ENCODE measurements around the gene RIPPLY2. TPM values are rescaled to one million over a fixed set of nuclear protein-coding genes. Genes with fewer than 3 reads are reported as not detected.
"Not testable (repeated sequence)": the region's sequence is repeated elsewhere in the genome, so short reads cannot be mapped to it uniquely, and the experiment has no call there.

Gene RIPPLY2
- total and polyA plus RNA-seq, 7 donors: 0.41 TPM; not detected in 6

DNA sequence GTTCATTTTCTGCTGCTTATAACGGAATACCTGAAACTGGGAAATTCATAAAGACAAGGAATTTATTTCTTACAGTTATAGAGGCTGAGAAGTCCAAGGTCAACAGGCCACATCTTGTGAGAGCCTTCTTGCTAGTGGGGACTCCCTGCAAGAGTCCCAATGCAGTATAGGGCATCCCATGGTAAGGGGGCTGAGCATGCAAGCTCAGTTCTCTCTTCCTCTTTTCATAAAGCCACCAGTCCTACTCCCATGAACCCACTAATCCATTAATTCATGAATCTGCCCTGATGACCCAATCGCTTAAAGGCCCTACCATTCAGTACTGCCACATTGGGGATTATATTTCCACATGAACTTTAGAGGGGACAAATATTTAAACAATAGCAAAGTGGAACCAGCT, 32.8 kb downstream of the RIPPLY2 start:
- Histone ChIP-seq H3K27ac (no peak overlapping the region), H3K4me1 (peaks cover 0 to under 1% (median 0%) of the 10 kb centered on the region in 4 donors), H3K9me3 (no peaks in the 10 kb centered on the region), H3K27me3 (no peaks in the 10 kb centered on the region), H3K36me3 (no peaks in the 10 kb centered on the region), H3K4me3 (no peak overlapping the region)
- intact Hi-C loops (cut with DNase I): loop anchor here (10.0 kb wide), 1 partner anchor 1439 kb away; no protein-coding TSS in a partner anchor
- no peak for TF ChIP-seq POLR2A (IDR thresholded peaks at IDR 0.05)
- TF ChIP-seq, protein P1, sequence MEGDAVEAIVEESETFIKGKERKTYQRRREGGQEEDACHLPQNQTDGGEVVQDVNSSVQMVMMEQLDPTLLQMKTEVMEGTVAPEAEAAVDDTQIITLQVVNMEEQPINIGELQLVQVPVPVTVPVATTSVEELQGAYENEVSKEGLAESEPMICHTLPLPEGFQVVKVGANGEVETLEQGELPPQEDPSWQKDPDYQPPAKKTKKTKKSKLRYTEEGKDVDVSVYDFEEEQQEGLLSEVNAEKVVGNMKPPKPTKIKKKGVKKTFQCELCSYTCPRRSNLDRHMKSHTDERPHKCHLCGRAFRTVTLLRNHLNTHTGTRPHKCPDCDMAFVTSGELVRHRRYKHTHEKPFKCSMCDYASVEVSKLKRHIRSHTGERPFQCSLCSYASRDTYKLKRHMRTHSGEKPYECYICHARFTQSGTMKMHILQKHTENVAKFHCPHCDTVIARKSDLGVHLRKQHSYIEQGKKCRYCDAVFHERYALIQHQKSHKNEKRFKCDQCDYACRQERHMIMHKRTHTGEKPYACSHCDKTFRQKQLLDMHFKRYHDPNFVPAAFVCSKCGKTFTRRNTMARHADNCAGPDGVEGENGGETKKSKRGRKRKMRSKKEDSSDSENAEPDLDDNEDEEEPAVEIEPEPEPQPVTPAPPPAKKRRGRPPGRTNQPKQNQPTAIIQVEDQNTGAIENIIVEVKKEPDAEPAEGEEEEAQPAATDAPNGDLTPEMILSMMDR (IDR thresholded peaks at IDR 0.05): no peak
- TF ChIP-seq EP300 (IDR thresholded peaks at IDR 0.05): no peak
- TF ChIP-seq POLR2AphosphoS5 (IDR thresholded peaks at IDR 0.05): no peak
- DNase-seq: no peak
- 93 to 96% methylated on average over 2 of the region's 2 CpGs for WGBS, 2 donors

DNA sequence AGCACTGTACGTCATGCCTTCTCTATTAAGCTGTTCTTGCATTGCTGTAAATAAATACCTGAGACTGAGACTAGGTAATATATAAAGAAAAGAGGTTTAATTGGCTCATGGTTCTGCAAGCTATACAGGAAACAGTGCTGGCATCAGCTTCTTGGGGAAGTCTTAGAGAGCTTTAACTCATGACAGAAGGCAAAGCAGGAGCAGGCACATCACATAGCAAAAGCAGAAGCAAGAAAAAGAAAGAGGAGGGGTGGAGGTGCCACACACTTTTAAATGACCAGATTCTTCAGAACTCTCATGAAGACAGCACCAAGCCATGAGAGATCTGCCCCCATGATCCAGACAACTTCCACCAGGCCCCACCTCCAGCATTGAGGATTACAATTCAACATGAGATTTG, 36.5 kb downstream of the RIPPLY2 start:
- 96 to 98% methylated on average over 1 of the region's 1 CpG for WGBS, 2 donors
- no peak for DNase-seq
- TF ChIP-seq EP300 (IDR thresholded peaks at IDR 0.05) (no peak), POLR2A (IDR thresholded peaks at IDR 0.05) (no peak)
- TF ChIP-seq, protein P1 (IDR thresholded peaks at IDR 0.05): no peak
- Histone ChIP-seq H3K4me1 (peaks cover 0 to 12% (median 2%) of the 10 kb centered on the region in 4 donors), H3K36me3 (no peaks in the 10 kb centered on the region), H3K27ac (no peak overlapping the region), H3K9me3 (no peaks in the 10 kb centered on the region), H3K27me3 (no peaks in the 10 kb centered on the region), H3K4me3 (no peak overlapping the region)
- intact Hi-C loops (cut with DNase I): loop anchor here (10.0 kb wide), 1 partner anchor 1435 kb away; no protein-coding TSS in a partner anchor

- TF ChIP-seq POLR2AphosphoS5 (IDR thresholded peaks at IDR 0.05) (no peak), EP300 (IDR thresholded peaks at IDR 0.05) (no peak), POLR2A (IDR thresholded peaks at IDR 0.05) (no peak)
- TF ChIP-seq, protein P1 (IDR thresholded peaks at IDR 0.05): no peak
- Histone ChIP-seq H3K4me3 (no peak overlapping the region), H3K9me3 (no peaks in the 10 kb centered on the region), H3K36me3 (peaks cover 0 to 5% (median 0%) of the 10 kb centered on the region in 4 donors), H3K4me1 (peaks cover 0 to 18% (median 6%) of the 10 kb centered on the region in 4 donors), H3K27me3 (no peaks in the 10 kb centered on the region), H3K27ac (no peak overlapping the region)
- intact Hi-C loops (cut with DNase I): no loop called here
- no peak for DNase-seq
- WGBS, 2 donors: 92 to 95% methylated on average over 4 of the region's 4 CpGs
These were observed 37.4 kb downstream of the RIPPLY2 start for GRCh38 chr6:83890520-83890919.

DNA sequence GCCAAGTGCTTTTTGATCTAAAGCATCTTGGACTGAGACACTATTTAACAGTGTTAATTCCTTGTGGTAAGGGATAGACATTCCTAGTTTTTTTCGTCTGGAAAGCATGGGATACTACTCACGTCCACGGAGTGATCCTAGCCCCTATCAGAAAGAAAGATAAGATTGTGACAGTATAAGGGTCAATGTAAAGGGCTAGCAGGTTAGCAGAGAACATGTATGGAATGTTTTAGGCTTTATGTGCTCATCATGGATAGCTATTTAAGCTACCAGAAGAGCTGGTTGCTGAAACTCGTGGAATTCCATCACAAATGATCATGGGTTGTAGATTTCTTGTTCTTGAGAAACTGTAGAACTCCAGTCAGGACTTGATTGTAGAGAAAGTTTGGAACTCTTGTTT, 38.4 kb downstream of the RIPPLY2 start:
- DNase-seq: no peak
- intact Hi-C loops (cut with DNase I): no loop called here
- Histone ChIP-seq H3K4me1 (peaks cover 0 to 18% (median 6%) of the 10 kb centered on the region in 4 donors), H3K27me3 (no peaks in the 10 kb centered on the region), H3K36me3 (peaks cover 0 to 5% (median 0%) of the 10 kb centered on the region in 4 donors), H3K27ac (no peak overlapping the region), H3K9me3 (no peaks in the 10 kb centered on the region), H3K4me3 (no peak overlapping the region)
- 93% methylated on average over 4 of the region's 4 CpGs for WGBS, 2 donors
- TF ChIP-seq EP300 (IDR thresholded peaks at IDR 0.05): no peak

DNA sequence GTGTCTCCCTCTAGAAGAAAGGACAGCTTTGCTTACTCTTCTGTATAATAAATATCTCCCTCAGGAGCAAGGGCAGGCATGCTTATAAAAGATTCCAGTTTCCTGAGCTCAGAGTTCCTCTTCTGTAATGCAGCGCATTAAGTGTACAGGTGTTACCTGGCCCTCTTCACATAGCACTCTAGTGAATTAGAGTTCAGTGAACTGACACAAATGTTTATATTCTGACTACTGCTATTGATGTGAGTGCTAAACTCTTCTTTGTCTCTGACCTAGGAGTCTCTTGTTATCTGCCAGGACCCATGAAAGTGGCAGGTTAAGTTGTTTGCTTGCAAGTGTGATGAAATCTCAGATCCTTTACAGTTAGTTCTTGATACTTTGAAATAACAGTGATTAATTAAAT, 39.9 kb downstream of the RIPPLY2 start:
- WGBS, 2 donors: 51 to 91% methylated on average over 1 of the region's 1 CpG
- Histone ChIP-seq H3K4me1 (peaks cover 0 to 18% (median 6%) of the 10 kb centered on the region in 4 donors), H3K9me3 (no peaks in the 10 kb centered on the region), H3K27me3 (no peaks in the 10 kb centered on the region), H3K36me3 (peaks cover 0 to 5% (median 0%) of the 10 kb centered on the region in 4 donors), H3K4me3 (no peak overlapping the region), H3K27ac (no peak overlapping the region)
- no peak for DNase-seq
- TF ChIP-seq POLR2A (IDR thresholded peaks at IDR 0.05) (no peak), POLR2AphosphoS5 (IDR thresholded peaks at IDR 0.05) (no peak)
- intact Hi-C loops (cut with DNase I): no loop called here

GRCh38 chr6:83897094-83897493, 43.9 kb downstream of the RIPPLY2 start:
- H3K27ac ChIP-seq; H3K36me3 ChIP-seq; DNase-seq; H3K4me3 ChIP-seq; H3K9me3 ChIP-seq; H3K27me3 ChIP-seq; intact Hi-C loops (cut with DNase I): not testable (repeated sequence)
- peaks cover 0 to 18% (median 4%) of the 10 kb centered on the region in 4 donors for H3K4me1 ChIP-seq
- no CpG with 5 or more reads among the region's 2 CpGs for WGBS, 2 donors
